ENCODE results near the gene PLXNB3.
"Not testable (repeated sequence)": the region's sequence is repeated elsewhere in the genome, so short reads cannot be mapped to it uniquely, and the experiment has no call there.

The PLXNB3 gene

DNA sequence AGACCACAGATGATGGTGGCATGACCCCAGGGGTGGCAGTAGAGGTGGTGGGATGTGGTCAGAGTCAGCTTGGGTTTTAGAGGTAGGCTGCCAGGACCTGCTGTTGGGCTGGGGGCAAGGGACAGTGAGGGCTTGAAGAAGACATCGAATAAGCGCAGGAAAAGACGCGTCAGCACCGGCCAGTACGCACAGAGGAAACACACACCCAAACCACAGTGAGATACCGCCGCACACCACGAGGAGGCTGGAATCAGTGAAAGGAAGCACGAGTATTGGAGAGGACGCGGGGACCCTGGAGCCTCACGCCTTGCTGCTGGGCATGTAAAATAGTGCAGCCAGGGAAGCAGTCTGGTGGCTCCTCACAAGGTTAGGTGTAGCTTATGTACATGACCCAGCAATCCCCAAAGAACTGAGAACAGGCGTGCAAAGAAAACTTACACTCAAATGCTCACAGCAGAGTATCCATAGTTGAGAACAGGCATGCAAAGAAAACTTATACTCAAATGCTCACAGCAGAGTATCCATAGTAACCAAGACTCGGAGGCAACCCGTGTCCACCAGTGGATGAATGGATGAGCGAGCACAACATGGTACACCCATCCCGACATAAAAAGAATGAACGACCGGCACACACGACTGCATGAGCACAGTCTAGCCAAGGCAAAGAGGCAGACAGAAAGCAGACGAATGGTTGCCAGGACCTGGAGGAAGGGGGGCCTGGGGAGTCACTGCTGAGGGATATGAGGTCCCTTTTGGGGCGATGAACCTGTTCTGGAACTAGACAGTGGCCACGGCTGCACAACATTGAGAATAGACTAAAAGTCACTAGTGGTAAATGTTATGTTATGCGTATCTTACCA is 53.0 kb downstream of the PLXNB3 start:
- no peak for DNase-seq (ENCODE audit: low read depth)

DNA sequence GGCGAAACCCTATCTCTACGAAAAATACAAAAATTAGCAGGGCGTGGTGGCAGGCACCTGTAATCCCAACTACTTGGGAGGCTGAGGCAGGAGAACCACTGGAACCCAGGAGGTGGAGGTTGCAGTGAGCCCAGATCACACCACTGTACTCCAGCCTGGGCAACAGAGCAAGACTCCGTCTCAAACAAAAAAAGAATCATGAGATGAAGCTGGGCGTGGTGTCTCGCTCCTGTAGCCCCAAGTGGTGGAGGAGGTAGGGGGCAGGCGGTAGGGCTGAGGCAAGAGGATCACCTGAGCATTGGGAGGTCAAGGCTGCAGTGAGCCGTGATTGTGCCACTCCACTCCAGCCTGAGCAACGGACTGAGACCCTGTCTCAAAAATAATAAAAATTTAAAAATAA is 54.0 kb downstream of the PLXNB3 start:
- not testable (repeated sequence) for DNase-seq (ENCODE audit: low read depth)

GRCh38 chrX:153818571-153819383 is 54.7 kb downstream of the PLXNB3 start:
- no peak for DNase-seq (ENCODE audit: low read depth)

- no peak for DNase-seq (ENCODE audit: low read depth)
Observed at GRCh38 chrX:153819384-153820040, 55.5 kb downstream of the PLXNB3 start.

- DNase-seq (ENCODE audit: low read depth), result no peak
Observed at GRCh38 chrX:153820601-153821000, 56.6 kb downstream of the PLXNB3 start.

GRCh38 chrX:153821066-153821465 is 57.0 kb downstream of the PLXNB3 start:
- no peak for DNase-seq (ENCODE audit: low read depth)

GRCh38 chrX:153824348-153824747 is 60.3 kb downstream of the PLXNB3 start:
- no peak for DNase-seq (ENCODE audit: low read depth)

DNA sequence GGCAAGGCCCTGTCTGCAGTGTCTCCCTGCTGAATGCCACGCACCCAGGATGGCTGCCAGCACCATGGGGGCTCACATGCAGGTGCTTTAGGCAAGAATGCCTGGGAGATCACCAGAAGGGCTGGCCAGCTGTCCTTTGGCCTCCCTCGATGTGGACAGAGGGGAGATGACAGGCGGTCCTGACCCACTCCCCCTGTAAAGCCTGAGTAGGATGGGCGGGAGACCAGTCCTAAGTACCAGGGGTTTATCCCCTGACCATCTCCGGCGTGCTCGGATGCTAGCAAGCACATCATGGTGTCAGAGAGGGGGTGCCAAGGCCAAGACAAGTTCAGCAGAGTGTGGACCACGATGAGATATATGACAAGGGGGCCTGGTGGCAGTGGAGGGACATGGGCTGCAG is 61.0 kb downstream of the PLXNB3 start:
- DNase-seq (ENCODE audit: low read depth), result no peak
